HG02885 (cell line): ENCODE data around the gene ZFHX3.

Experiments used
- ATAC-seq: cut with Tn5 transposase; IDR thresholded peaks from one replicate; pipeline ENCODE4 v1.9.1; 2021; ENCODE audit warnings: mild to moderate bottlenecking; ENCODE audit not compliant: unreplicated experiment, poor library complexity

The ZFHX3 gene

GRCh38 chr16:72789921-72790320 is 258.0 kb downstream of the ZFHX3 start:
- no peak for ATAC-seq

GRCh38 chr16:72789465-72789864 is 258.5 kb downstream of the ZFHX3 start:
- no peak for ATAC-seq

GRCh38 chr16:72788269-72788809 is 259.6 kb downstream of the ZFHX3 start:
- no peak for ATAC-seq

- ATAC-seq = peak; percentile 90
Observed at GRCh38 chr16:72787514-72788268, 260.2 kb downstream of the ZFHX3 start.

- ATAC-seq = no peak
Observed at GRCh38 chr16:72787130-72787513, 260.8 kb downstream of the ZFHX3 start.

- no peak for ATAC-seq
Observed at GRCh38 chr16:72786606-72787005, 261.3 kb downstream of the ZFHX3 start.

- ATAC-seq = no peak
Observed at GRCh38 chr16:72785886-72786285, 262.0 kb downstream of the ZFHX3 start.

- ATAC-seq = no peak
Observed at GRCh38 chr16:72785171-72785570, 262.8 kb downstream of the ZFHX3 start.

- peak; percentile 37 for ATAC-seq
Observed at GRCh38 chr16:72783716-72784318, 264.1 kb downstream of the ZFHX3 start.

GRCh38 chr16:72769876-72770275 is 278.1 kb downstream of the ZFHX3 start:
- ATAC-seq = no peak

- no peak for ATAC-seq
Observed at GRCh38 chr16:72768591-72768990, 279.3 kb downstream of the ZFHX3 start.

GRCh38 chr16:72766506-72766905 is 281.4 kb downstream of the ZFHX3 start:
- ATAC-seq = no peak

GRCh38 chr16:72764015-72764654 is 283.8 kb downstream of the ZFHX3 start:
- ATAC-seq = no peak

GRCh38 chr16:72760581-72760980 is 287.3 kb downstream of the ZFHX3 start:
- no peak for ATAC-seq

- no peak for ATAC-seq
Observed at GRCh38 chr16:72753881-72754280, 294.0 kb downstream of the ZFHX3 start.

- ATAC-seq = no peak
Observed at GRCh38 chr16:72752004-72752695, 295.8 kb downstream of the ZFHX3 start.

GRCh38 chr16:72751076-72751475 is 296.9 kb downstream of the ZFHX3 start:
- ATAC-seq = no peak

- ATAC-seq = no peak
Observed at GRCh38 chr16:72749091-72749490, 298.8 kb downstream of the ZFHX3 start.

- ATAC-seq = no peak
Observed at GRCh38 chr16:72744076-72744793, 303.7 kb downstream of the ZFHX3 start.
